Measurements from ENCODE around the gene EEA1.

Gene EEA1

DNA sequence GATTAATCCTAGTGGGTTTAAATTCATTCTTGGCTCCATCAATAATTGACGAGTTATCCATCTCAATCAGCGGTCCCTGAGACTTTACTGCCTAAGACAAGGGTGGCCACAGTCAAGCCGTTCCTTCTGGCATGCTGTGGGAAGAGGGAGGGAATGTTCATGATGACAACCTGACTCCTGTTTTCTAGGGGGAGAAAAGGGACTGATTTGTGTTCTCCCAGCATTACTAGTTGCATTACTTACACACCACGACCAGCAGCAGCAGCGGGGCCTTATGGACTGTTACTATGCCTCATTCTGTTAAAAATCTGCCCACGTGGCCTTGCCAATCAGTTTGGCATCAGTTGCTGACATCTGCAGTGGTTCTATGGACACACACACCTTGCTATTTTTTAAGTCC lies 196.4 kb downstream of the EEA1 start:
- H3K9ac ChIP-seq (ENCODE audit: low read length in 5 of 5), result no peak overlapping the region
- no peak overlapping the region for H3K27ac ChIP-seq (ENCODE audit: low read depth, low read length)
- H3K36me3 ChIP-seq (ENCODE audit: control insufficient read depth in 5 of 5, insufficient read depth in 5 of 5, low read length in 5 of 5), result no peaks in the 10 kb centered on the region

GRCh38 chr12:92732216-92732615 lies 196.9 kb downstream of the EEA1 start:
- H3K4me3 ChIP-seq (ENCODE audit: low read depth in 1 of 5, low read length in 5 of 5), result no peak overlapping the region
- H3K4me1 ChIP-seq (ENCODE audit: control insufficient read depth in 5 of 5, insufficient read depth in 5 of 5, low read length in 5 of 5), result peaks cover 7 to 15% (median 11%) of the 10 kb centered on the region in 5 donors
- H3K27ac ChIP-seq (ENCODE audit: low read depth, low read length), result no peak overlapping the region
- no peaks in the 10 kb centered on the region for H3K36me3 ChIP-seq (ENCODE audit: control insufficient read depth in 5 of 5, insufficient read depth in 5 of 5, low read length in 5 of 5)
- no peaks in the 10 kb centered on the region for H3K27me3 ChIP-seq (ENCODE audit: control insufficient read depth in 5 of 5, insufficient read depth in 4 of 5, low read length in 5 of 5)
- no peaks in the 10 kb centered on the region for H3K9me3 ChIP-seq (ENCODE audit: control insufficient read depth in 5 of 5, low read length in 5 of 5)
- no peak overlapping the region for H3K9ac ChIP-seq (ENCODE audit: low read length in 5 of 5)

More for the DNA sequence above, 196.4 kb downstream of the EEA1 start:
- Histone ChIP-seq H3K4me1 (ENCODE audit: control insufficient read depth in 5 of 5, insufficient read depth in 5 of 5, low read length in 5 of 5) (peaks cover 7 to 15% (median 11%) of the 10 kb centered on the region in 5 donors), H3K4me3 (ENCODE audit: low read depth in 1 of 5, low read length in 5 of 5) (no peak overlapping the region), H3K27me3 (ENCODE audit: control insufficient read depth in 5 of 5, insufficient read depth in 4 of 5, low read length in 5 of 5) (no peaks in the 10 kb centered on the region), H3K9me3 (ENCODE audit: control insufficient read depth in 5 of 5, low read length in 5 of 5) (no peaks in the 10 kb centered on the region)

- Histone ChIP-seq H3K4me3 (ENCODE audit: low read depth in 1 of 5, low read length in 5 of 5) (no peak overlapping the region), H3K27me3 (ENCODE audit: control insufficient read depth in 5 of 5, insufficient read depth in 4 of 5, low read length in 5 of 5) (no peaks in the 10 kb centered on the region), H3K27ac (ENCODE audit: low read depth, low read length) (no peak overlapping the region)
Measured at GRCh38 chr12:92730758-92731157, 198.3 kb downstream of the EEA1 start.

GRCh38 chr12:92729773-92730305 lies 199.3 kb downstream of the EEA1 start:
- no peak overlapping the region for H3K9ac ChIP-seq (ENCODE audit: low read length in 5 of 5)
- H3K4me1 ChIP-seq (ENCODE audit: control insufficient read depth in 5 of 5, insufficient read depth in 5 of 5, low read length in 5 of 5), result peaks cover 0 to 7% (median 3%) of the 10 kb centered on the region in 5 donors
- H3K27me3 ChIP-seq (ENCODE audit: control insufficient read depth in 5 of 5, insufficient read depth in 4 of 5, low read length in 5 of 5), result no peaks in the 10 kb centered on the region
- no peak overlapping the region for H3K27ac ChIP-seq (ENCODE audit: low read depth, low read length)
- no peak overlapping the region for H3K4me3 ChIP-seq (ENCODE audit: low read depth in 1 of 5, low read length in 5 of 5)
- no peaks in the 10 kb centered on the region for H3K36me3 ChIP-seq (ENCODE audit: control insufficient read depth in 5 of 5, insufficient read depth in 5 of 5, low read length in 5 of 5)
- no peaks in the 10 kb centered on the region for H3K9me3 ChIP-seq (ENCODE audit: control insufficient read depth in 5 of 5, low read length in 5 of 5)

More at GRCh38 chr12:92730758-92731157, 198.3 kb downstream of the EEA1 start:
- Histone ChIP-seq H3K9me3 (ENCODE audit: control insufficient read depth in 5 of 5, low read length in 5 of 5) (no peaks in the 10 kb centered on the region), H3K4me1 (ENCODE audit: control insufficient read depth in 5 of 5, insufficient read depth in 5 of 5, low read length in 5 of 5) (peaks cover 7 to 15% (median 11%) of the 10 kb centered on the region in 5 donors), H3K36me3 (ENCODE audit: control insufficient read depth in 5 of 5, insufficient read depth in 5 of 5, low read length in 5 of 5) (no peaks in the 10 kb centered on the region), H3K9ac (ENCODE audit: low read length in 5 of 5) (no peak overlapping the region)

DNA sequence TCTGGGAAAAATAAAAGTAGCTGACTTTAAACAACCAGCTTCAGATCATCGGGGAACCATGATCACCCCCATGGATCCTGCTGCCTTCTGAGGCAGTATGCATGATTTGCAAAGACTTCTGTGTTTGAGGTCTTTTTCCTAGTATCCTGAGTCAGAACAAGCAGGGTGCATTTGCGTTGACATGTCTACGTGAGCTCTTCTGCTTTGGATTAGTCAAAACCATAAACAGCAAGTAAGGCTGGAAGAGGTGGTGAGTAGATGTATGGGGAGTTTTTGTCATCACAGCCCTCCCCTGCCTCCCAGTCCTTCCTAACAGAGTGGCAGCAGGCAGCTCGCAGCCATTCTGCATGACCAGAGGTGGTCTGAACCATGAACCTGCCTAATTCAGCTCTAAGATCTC lies 202.2 kb downstream of the EEA1 start:
- Histone ChIP-seq H3K27ac (ENCODE audit: low read depth, low read length) (no peak overlapping the region), H3K9me3 (ENCODE audit: control insufficient read depth in 5 of 5, low read length in 5 of 5) (peaks cover 0 to 7% (median 4%) of the 10 kb centered on the region in 5 donors), H3K36me3 (ENCODE audit: control insufficient read depth in 5 of 5, insufficient read depth in 5 of 5, low read length in 5 of 5) (no peaks in the 10 kb centered on the region), H3K27me3 (ENCODE audit: control insufficient read depth in 5 of 5, insufficient read depth in 4 of 5, low read length in 5 of 5) (no peaks in the 10 kb centered on the region), H3K4me3 (ENCODE audit: low read depth in 1 of 5, low read length in 5 of 5) (no peak overlapping the region), H3K9ac (ENCODE audit: low read length in 5 of 5) (no peak overlapping the region), H3K4me1 (ENCODE audit: control insufficient read depth in 5 of 5, insufficient read depth in 5 of 5, low read length in 5 of 5) (peaks cover 0 to under 1% (median 0%) of the 10 kb centered on the region in 5 donors)

DNA sequence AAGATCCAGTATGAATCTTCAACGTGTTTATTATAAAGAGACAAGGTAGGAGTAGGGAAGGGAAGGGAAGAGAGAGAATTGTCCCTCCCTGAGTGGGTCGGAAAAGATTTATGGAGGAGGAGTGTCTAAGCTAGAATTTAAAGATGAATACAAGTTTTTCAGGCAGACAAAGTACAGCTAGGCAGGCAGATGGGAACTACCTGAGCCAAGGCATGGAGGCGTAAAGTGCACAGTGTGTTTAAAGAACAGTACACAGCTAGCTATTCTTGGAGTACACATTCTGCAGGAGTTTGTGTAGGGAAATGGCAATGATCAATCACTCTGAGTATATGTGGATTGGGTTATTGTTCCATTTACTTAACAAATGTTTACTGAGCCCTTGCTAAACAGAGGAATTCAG lies 206.2 kb downstream of the EEA1 start:
- Histone ChIP-seq H3K36me3 (ENCODE audit: control insufficient read depth in 5 of 5, insufficient read depth in 5 of 5, low read length in 5 of 5) (no peaks in the 10 kb centered on the region), H3K4me3 (ENCODE audit: low read depth in 1 of 5, low read length in 5 of 5) (no peak overlapping the region)

DNA sequence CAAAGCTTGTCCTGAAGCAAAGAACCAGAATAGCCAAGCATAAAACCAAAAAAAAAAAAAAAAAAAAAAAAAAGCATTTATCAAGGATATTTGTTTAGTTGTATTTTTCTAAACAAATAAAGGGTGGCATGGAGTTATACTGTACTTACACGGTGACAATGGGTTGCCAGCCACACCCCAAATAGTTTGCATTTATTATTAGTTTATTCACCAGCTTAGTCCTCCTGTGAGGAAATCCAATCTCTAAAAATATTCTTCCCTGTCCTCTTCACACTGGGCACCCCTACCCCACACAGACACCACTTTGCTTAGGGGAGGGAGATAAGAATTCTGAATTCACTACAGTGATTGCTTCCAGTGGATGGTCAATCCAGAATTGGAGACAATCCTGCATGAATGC lies 207.4 kb downstream of the EEA1 start:
- no peak overlapping the region for H3K9ac ChIP-seq (ENCODE audit: low read length in 5 of 5)
- H3K36me3 ChIP-seq (ENCODE audit: control insufficient read depth in 5 of 5, insufficient read depth in 5 of 5, low read length in 5 of 5), result no peaks in the 10 kb centered on the region
- H3K4me3 ChIP-seq (ENCODE audit: low read depth in 1 of 5, low read length in 5 of 5), result no peak overlapping the region
- no peaks in the 10 kb centered on the region for H3K27me3 ChIP-seq (ENCODE audit: control insufficient read depth in 5 of 5, insufficient read depth in 4 of 5, low read length in 5 of 5)
- peaks cover 0 to 3% (median 0%) of the 10 kb centered on the region in 5 donors for H3K4me1 ChIP-seq (ENCODE audit: control insufficient read depth in 5 of 5, insufficient read depth in 5 of 5, low read length in 5 of 5)
- H3K9me3 ChIP-seq (ENCODE audit: control insufficient read depth in 5 of 5, low read length in 5 of 5), result peaks cover 0 to 7% (median 4%) of the 10 kb centered on the region in 5 donors
- no peak overlapping the region for H3K27ac ChIP-seq (ENCODE audit: low read depth, low read length)

More for the DNA sequence above, 206.2 kb downstream of the EEA1 start:
- H3K27ac ChIP-seq (ENCODE audit: low read depth, low read length), result no peak overlapping the region
- H3K4me1 ChIP-seq (ENCODE audit: control insufficient read depth in 5 of 5, insufficient read depth in 5 of 5, low read length in 5 of 5), result no peaks in the 10 kb centered on the region
- H3K27me3 ChIP-seq (ENCODE audit: control insufficient read depth in 5 of 5, insufficient read depth in 4 of 5, low read length in 5 of 5), result no peaks in the 10 kb centered on the region
- H3K9ac ChIP-seq (ENCODE audit: low read length in 5 of 5), result no peak overlapping the region
- H3K9me3 ChIP-seq (ENCODE audit: control insufficient read depth in 5 of 5, low read length in 5 of 5), result peaks cover 0 to 7% (median 4%) of the 10 kb centered on the region in 5 donors

DNA sequence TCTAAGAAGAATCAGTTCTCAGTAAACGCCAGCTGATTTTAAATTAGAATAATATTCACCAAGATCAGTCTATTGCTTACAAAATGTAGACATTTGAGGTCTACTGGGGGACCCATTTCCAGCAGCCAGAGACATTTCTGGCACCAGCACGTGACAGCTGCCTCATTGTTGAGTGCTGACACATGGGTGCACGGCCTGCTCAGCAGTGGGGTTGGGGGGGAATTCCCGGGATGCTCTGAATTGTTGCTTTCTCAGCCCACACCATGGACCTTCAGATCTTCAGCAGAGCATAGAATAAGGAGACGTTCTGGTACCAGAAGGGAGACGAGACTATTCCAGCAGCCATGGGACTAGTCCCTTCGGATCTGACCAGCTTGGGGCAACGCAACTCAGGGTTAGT lies 208.0 kb downstream of the EEA1 start:
- Histone ChIP-seq H3K4me1 (ENCODE audit: control insufficient read depth in 5 of 5, insufficient read depth in 5 of 5, low read length in 5 of 5) (peaks cover 0 to 3% (median 0%) of the 10 kb centered on the region in 5 donors), H3K9me3 (ENCODE audit: control insufficient read depth in 5 of 5, low read length in 5 of 5) (peaks cover 0 to 7% (median 4%) of the 10 kb centered on the region in 5 donors), H3K27me3 (ENCODE audit: control insufficient read depth in 5 of 5, insufficient read depth in 4 of 5, low read length in 5 of 5) (no peaks in the 10 kb centered on the region), H3K4me3 (ENCODE audit: low read depth in 1 of 5, low read length in 5 of 5) (no peak overlapping the region), H3K27ac (ENCODE audit: low read depth, low read length) (no peak overlapping the region), H3K36me3 (ENCODE audit: control insufficient read depth in 5 of 5, insufficient read depth in 5 of 5, low read length in 5 of 5) (no peaks in the 10 kb centered on the region), H3K9ac (ENCODE audit: low read length in 5 of 5) (no peak overlapping the region)
